Loucy (cell line): ENCODE measurements around the gene PANX3.

Source experiments
- H2AFZ ChIP-seq: fragments of 200-600 bp; sonication (generic); 2 replicates; pipeline ENCODE4 v1.6.0; 2016; ENCODE audit warnings: antibody characterized with exemption, mild to moderate bottlenecking, low read length, moderate library complexity
- H3F3A ChIP-seq: fragments of 200-600 bp; 2 replicates; pipeline ENCODE4 v1.6.0; 2016; ENCODE audit warnings: antibody characterized with exemption, low read depth, mild to moderate bottlenecking
- H3K27me3 ChIP-seq: fragments of 200-600 bp; sonication (generic); 2 replicates; pipeline ENCODE4 v1.6.1; 2014; ENCODE audit warnings: low read length, mild to moderate bottlenecking; ENCODE audit not compliant: insufficient read depth, poor library complexity, severe bottlenecking
- H3K36me3 ChIP-seq: fragments of 200-600 bp; sonication (generic); 2 replicates; pipeline ENCODE4 v1.6.1; 2016; ENCODE audit warnings: low read length; ENCODE audit not compliant: insufficient read depth
- H3K4me1 ChIP-seq: fragments of 200-600 bp; sonication (generic); 2 replicates; pipeline ENCODE4 v1.5.1; 2014; ENCODE audit warnings: low read length, mild to moderate bottlenecking; ENCODE audit not compliant: insufficient read depth, poor library complexity, severe bottlenecking
- H3K4me2 ChIP-seq: fragments of 200-600 bp; sonication (generic); 2 replicates; pipeline ENCODE4 v1.6.0; 2014; ENCODE audit warnings: antibody characterized with exemption, low read length, low read depth, mild to moderate bottlenecking; ENCODE audit not compliant: poor library complexity, severe bottlenecking
- H3K4me3 ChIP-seq: fragments of 200-600 bp; sonication (generic); 2 replicates; pipeline ENCODE4 v1.5.1; 2014; ENCODE audit warnings: low read length, mild to moderate bottlenecking, mixed read lengths; ENCODE audit not compliant: poor library complexity, severe bottlenecking
- H3K79me2 ChIP-seq: fragments of 200-600 bp; sonication (generic); 2 replicates; pipeline ENCODE4 v1.6.1; 2014; ENCODE audit warnings: low read length; ENCODE audit not compliant: insufficient read depth
- H3K9ac ChIP-seq: fragments of 200-600 bp; sonication (generic); 2 replicates; pipeline ENCODE4 v1.6.0; 2014; ENCODE audit warnings: mild to moderate bottlenecking, low read depth, low read length, moderate library complexity; ENCODE audit not compliant: poor library complexity, severe bottlenecking
- H3K9me2 ChIP-seq: fragments of 200-600 bp; sonication (generic); replicated peaks from 2 replicates; pipeline ENCODE4 v1.6.1; 2016; ENCODE audit warnings: low read depth, low read length, mixed read lengths
- H3K9me3 ChIP-seq: fragments of 200-600 bp; sonication (generic); 2 replicates; pipeline ENCODE4 v1.6.1; 2014; ENCODE audit warnings: mild to moderate bottlenecking, antibody characterized with exemption, low read length, low read depth; ENCODE audit not compliant: insufficient read depth
- H4K20me1 ChIP-seq: fragments of 200-600 bp; sonication (generic); 2 replicates; pipeline ENCODE4 v1.6.0; 2014; ENCODE audit warnings: antibody characterized with exemption, low read length, mild to moderate bottlenecking; ENCODE audit not compliant: insufficient read depth, poor library complexity, severe bottlenecking
- EZH2phosphoT487 ChIP-seq: fragments of 200-600 bp; IDR thresholded peaks from 2 replicates; pipeline ENCODE4 v1.6.1; 2018; ENCODE audit warnings: antibody characterized with exemption, mild to moderate bottlenecking, moderate library complexity, borderline replicate concordance
- TF ChIP-seq, protein P1 (sequence below): fragments of 200-600 bp; sonication (generic); conservative IDR thresholded peaks from 2 replicates; pipeline ENCODE4 v1.5.1; 2014; ENCODE audit warnings: mild to moderate bottlenecking, antibody characterized with exemption, low read length

Gene PANX3

DNA sequence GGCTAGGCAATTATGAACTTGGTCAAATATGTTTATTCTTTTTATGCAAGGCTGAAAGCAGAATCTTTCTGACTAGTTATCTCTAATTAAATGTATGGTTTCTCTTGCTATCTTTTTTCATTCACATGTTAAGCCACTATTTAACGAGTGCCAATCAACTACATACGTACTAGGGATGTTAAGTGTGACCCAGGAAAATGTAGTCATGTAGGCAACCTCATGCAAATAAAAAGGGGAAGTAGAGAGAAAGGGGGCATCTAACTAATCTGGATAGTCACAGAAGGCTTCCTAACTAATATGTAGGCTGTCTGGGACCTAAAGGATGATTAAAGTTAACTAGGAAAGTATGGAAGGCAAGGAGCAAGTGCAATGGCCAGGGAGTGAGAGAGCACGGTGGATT is 34.9 kb downstream of the PANX3 start:
- no peak overlapping the region for H3K4me2 ChIP-seq
- no peak overlapping the region for H3K9ac ChIP-seq
- H3K36me3 ChIP-seq: no peaks in the 10 kb centered on the region
- H3K9me2 ChIP-seq: no peaks in the 10 kb centered on the region
- no peaks in the 10 kb centered on the region for H3K9me3 ChIP-seq
- no peaks in the 10 kb centered on the region for H3F3A ChIP-seq
- no peaks in the 10 kb centered on the region for H4K20me1 ChIP-seq
- peaks cover 14% of the 10 kb centered on the region for H3K4me1 ChIP-seq
- TF ChIP-seq EZH2phosphoT487: no peak
- TF ChIP-seq, protein P1, sequence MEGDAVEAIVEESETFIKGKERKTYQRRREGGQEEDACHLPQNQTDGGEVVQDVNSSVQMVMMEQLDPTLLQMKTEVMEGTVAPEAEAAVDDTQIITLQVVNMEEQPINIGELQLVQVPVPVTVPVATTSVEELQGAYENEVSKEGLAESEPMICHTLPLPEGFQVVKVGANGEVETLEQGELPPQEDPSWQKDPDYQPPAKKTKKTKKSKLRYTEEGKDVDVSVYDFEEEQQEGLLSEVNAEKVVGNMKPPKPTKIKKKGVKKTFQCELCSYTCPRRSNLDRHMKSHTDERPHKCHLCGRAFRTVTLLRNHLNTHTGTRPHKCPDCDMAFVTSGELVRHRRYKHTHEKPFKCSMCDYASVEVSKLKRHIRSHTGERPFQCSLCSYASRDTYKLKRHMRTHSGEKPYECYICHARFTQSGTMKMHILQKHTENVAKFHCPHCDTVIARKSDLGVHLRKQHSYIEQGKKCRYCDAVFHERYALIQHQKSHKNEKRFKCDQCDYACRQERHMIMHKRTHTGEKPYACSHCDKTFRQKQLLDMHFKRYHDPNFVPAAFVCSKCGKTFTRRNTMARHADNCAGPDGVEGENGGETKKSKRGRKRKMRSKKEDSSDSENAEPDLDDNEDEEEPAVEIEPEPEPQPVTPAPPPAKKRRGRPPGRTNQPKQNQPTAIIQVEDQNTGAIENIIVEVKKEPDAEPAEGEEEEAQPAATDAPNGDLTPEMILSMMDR: no peak
- no peak overlapping the region for H3K4me3 ChIP-seq
- H2AFZ ChIP-seq: no peak overlapping the region
- H3K27me3 ChIP-seq: no peaks in the 10 kb centered on the region
- no peaks in the 10 kb centered on the region for H3K79me2 ChIP-seq

DNA sequence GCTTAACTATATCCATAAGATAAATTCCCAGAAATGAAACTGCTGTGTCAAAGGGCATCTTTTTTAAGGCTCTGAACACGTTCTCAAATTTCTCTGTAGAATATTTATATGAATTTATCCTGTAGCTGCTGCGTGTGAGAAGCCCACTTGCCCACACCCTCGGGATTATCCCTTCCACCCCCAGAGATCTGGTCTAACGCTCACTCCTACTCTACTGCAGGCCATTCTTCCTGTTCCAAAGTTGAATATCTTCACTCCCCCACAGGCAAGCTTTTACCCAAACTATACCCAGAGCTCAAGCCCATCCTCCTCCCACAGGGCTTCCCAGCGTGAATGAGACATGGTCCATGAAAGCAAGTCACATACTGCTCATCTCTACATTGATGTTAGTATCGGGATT is 37.4 kb downstream of the PANX3 start:
- Histone ChIP-seq H3K4me3 (no peak overlapping the region), H3K4me2 (no peak overlapping the region), H3K9me2 (no peaks in the 10 kb centered on the region), H3F3A (no peaks in the 10 kb centered on the region), H3K9ac (no peak overlapping the region), H3K79me2 (no peaks in the 10 kb centered on the region), H3K9me3 (no peaks in the 10 kb centered on the region), H3K4me1 (peaks cover 6% of the 10 kb centered on the region), H3K27me3 (no peaks in the 10 kb centered on the region), H3K36me3 (no peaks in the 10 kb centered on the region), H2AFZ (no peak overlapping the region), H4K20me1 (no peaks in the 10 kb centered on the region)
- TF ChIP-seq, protein P1: no peak
- no peak for TF ChIP-seq EZH2phosphoT487

DNA sequence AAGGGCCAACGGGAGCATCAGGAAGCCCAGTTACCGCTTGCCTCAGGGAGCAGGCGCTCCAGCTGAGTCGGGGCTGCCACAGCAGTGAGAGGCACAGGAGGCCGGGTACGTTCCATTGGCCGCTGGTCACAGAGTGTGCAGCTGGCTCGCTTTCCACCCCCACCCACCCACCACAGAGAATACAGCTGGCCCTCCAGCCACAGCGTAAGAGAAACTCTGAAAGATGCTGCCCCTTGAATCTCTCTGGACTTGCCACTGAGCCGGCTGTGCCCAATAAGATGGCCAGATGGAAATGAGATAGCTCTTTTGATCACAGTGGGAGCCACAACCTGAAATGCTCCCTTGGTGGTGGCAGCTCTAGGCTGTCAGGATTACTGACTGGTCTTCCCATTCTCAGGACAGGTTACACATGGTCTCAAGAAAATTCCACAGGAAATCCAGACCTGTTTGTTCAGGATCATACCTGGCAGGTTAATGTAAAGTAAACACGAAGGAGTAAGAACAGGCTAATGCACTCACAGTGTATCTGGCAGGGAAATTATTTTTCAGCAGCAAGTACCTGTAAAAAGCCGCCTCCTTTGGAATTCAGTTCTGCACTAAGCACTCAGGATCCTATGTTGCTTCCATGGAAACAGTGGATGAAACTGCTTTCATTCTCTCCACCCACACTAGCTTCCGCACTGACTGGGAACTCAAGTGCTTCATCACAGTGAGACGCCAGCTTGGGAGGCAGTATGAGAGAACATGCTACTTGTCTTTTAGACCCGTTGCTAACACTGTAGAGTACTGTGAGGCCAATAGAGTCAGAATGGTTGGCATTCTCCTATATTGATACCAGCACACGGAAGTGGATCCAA is 45.8 kb downstream of the PANX3 start:
- Histone ChIP-seq H4K20me1 (no peaks in the 10 kb centered on the region), H3K36me3 (no peaks in the 10 kb centered on the region), H3F3A (no peaks in the 10 kb centered on the region), H3K9me3 (no peaks in the 10 kb centered on the region), H3K27me3 (no peaks in the 10 kb centered on the region), H2AFZ (no peak overlapping the region), H3K9me2 (no peaks in the 10 kb centered on the region), H3K9ac (no peak overlapping the region), H3K4me2 (no peak overlapping the region), H3K4me1 (no peaks in the 10 kb centered on the region), H3K79me2 (no peaks in the 10 kb centered on the region), H3K4me3 (no peak overlapping the region)
- TF ChIP-seq, protein P1: no peak
- TF ChIP-seq EZH2phosphoT487: no peak
